Neural cell (in vitro differentiated cells): ENCODE measurements around the gene ZNF625. TPM values are rescaled to one million over a fixed set of nuclear protein-coding genes. Genes with fewer than 3 reads are reported as not detected.

ENCODE experiments used
- H2AFZ ChIP-seq: fragments of 200-600, 300-800 bp; sonication (generic), shearing (Covaris generic); 2 replicates; pipeline ENCODE4 v1.6.0; 2014; ENCODE audit warnings: low read depth, mild to moderate bottlenecking, antibody characterized with exemption, low read length, moderate library complexity
- H3F3A ChIP-seq: fragments of 200-600 bp; shearing (Covaris generic); 2 replicates; pipeline ENCODE4 v1.6.1; 2016; ENCODE audit warnings: mild to moderate bottlenecking, moderate library complexity, mixed read lengths, antibody characterized with exemption, low read length; ENCODE audit not compliant: insufficient read depth, poor library complexity, severe bottlenecking
- H3K27ac ChIP-seq: fragments of 200-600, 300-800 bp; sonication (generic), shearing (Covaris generic); 2 replicates; pipeline ENCODE4 v1.5.1; 2014; ENCODE audit warnings: mild to moderate bottlenecking, low read length, moderate library complexity
- H3K27me3 ChIP-seq: fragments of 300-800, 200-600 bp; sonication (generic), shearing (Covaris generic); 2 replicates; pipeline ENCODE4 v1.6.0; 2014; ENCODE audit warnings: mild to moderate bottlenecking, low read depth, low read length, moderate library complexity; ENCODE audit not compliant: insufficient read depth
- H3K36me3 ChIP-seq: fragments of 300-800, 200-600 bp; sonication (generic), shearing (Covaris generic); 2 replicates; pipeline ENCODE4 v1.5.1; 2014; ENCODE audit warnings: mild to moderate bottlenecking, antibody characterized with exemption, low read length, moderate library complexity; ENCODE audit not compliant: insufficient read depth
- H3K4me2 ChIP-seq: fragments of 300-800, 200-600 bp; sonication (generic), shearing (Covaris generic); 2 replicates; pipeline ENCODE4 v1.6.0; 2014; ENCODE audit warnings: mild to moderate bottlenecking, low read length
- H3K4me3 ChIP-seq: fragments of 300-800, 200-600 bp; sonication (generic), shearing (Covaris generic); 2 replicates; pipeline ENCODE4 v1.5.1; 2014; ENCODE audit warnings: mild to moderate bottlenecking, low read length, moderate library complexity
- H3K79me2 ChIP-seq: fragments of 200-600 bp; shearing (Covaris generic); replicated peaks from 2 replicates; pipeline ENCODE4 v1.6.0; 2014; ENCODE audit warnings: mild to moderate bottlenecking, low read length, moderate library complexity; ENCODE audit not compliant: insufficient read depth
- H3K9ac ChIP-seq: fragments of 300-800, 200-600 bp; sonication (generic), shearing (Covaris generic); 2 replicates; pipeline ENCODE4 v1.6.1; 2016; ENCODE audit warnings: mild to moderate bottlenecking, low read length, mixed read lengths
- H3K9me2 ChIP-seq: fragments of 200-600 bp; shearing (Covaris generic); 2 replicates; pipeline ENCODE4 v1.6.1; 2016; ENCODE audit warnings: mild to moderate bottlenecking, low read length, mixed read lengths; ENCODE audit not compliant: insufficient read depth
- H3K9me3 ChIP-seq: fragments of 200-600, 300-800 bp; sonication (generic), shearing (Covaris generic); 2 replicates; pipeline ENCODE4 v1.6.1; 2016; ENCODE audit warnings: mild to moderate bottlenecking, mixed run types, low read length, moderate library complexity, mixed read lengths
- H4K20me1 ChIP-seq: fragments of 200-600 bp; shearing (Covaris generic); 2 replicates; pipeline ENCODE4 v1.6.1; 2016; ENCODE audit warnings: mild to moderate bottlenecking, mixed run types; ENCODE audit not compliant: insufficient read depth
- CTCF ChIP-seq: fragments of 450-650 bp; IDR thresholded peaks from 2 replicates; pipeline ENCODE4 v1.5.1; 2014; ENCODE audit warnings: antibody characterized with exemption, mild to moderate bottlenecking, moderate library complexity; ENCODE audit not compliant: poor library complexity, severe bottlenecking
- EP300 ChIP-seq: fragments of 450-650 bp; conservative IDR thresholded peaks from 2 replicates; pipeline ENCODE4 v1.6.1; 2014; ENCODE audit warnings: antibody characterized with exemption, mild to moderate bottlenecking, moderate library complexity; ENCODE audit not compliant: poor library complexity, severe bottlenecking
- EZH2 ChIP-seq: fragments of 200-600, 300-800 bp; shearing (Covaris generic), sonication (generic); IDR thresholded peaks from 2 replicates; pipeline ENCODE4 v1.6.1; 2014; ENCODE audit warnings: antibody characterized with exemption, low read length, borderline replicate concordance, mild to moderate bottlenecking; ENCODE audit not compliant: insufficient read depth, poor library complexity, severe bottlenecking
- MXI1 ChIP-seq: fragments of 450-650 bp; conservative IDR thresholded peaks from 2 replicates; pipeline ENCODE4 v1.6.1; 2014; ENCODE audit warnings: antibody characterized with exemption, mild to moderate bottlenecking; ENCODE audit not compliant: poor library complexity, severe bottlenecking
- POLR2AphosphoS5 ChIP-seq: IDR thresholded peaks from 2 replicates; pipeline ENCODE4 v1.6.1; 2012
- RAD21 ChIP-seq: fragments of 450-650 bp; conservative IDR thresholded peaks from 2 replicates; pipeline ENCODE4 v1.6.1; 2014; ENCODE audit warnings: antibody characterized with exemption, mild to moderate bottlenecking, moderate library complexity
- REST ChIP-seq: IDR thresholded peaks from 2 replicates; pipeline ENCODE4 v1.6.1; 2012; ENCODE audit warnings: borderline replicate concordance
- SMC3 ChIP-seq: fragments of 450-650 bp; conservative IDR thresholded peaks from 2 replicates; pipeline ENCODE4 v1.6.1; 2014; ENCODE audit warnings: antibody characterized with exemption, mild to moderate bottlenecking, moderate library complexity; ENCODE audit not compliant: poor library complexity
- TAF1 ChIP-seq: IDR thresholded peaks from 2 replicates; pipeline ENCODE4 v1.6.1; 2012; ENCODE audit warnings: low read depth
- polyA plus RNA-seq: library from polyadenylated mRNA; depleted of rRNA; stranded (reverse); fragments of >200 nt; gene quantifications from 2 replicates; pipeline ENCODE4 v1.2.3, GENCODE V29; 2014

The ZNF625 gene
- polyA plus RNA-seq, 1 donor from 2014 or later = 11.6 TPM

- Histone ChIP-seq H3K27me3 (no peaks in the 10 kb centered on the region), H3K4me3 (no peak overlapping the region), H2AFZ (no peak overlapping the region), H3K9me2 (no peaks in the 10 kb centered on the region), H3K9ac (no peak overlapping the region), H3K36me3 (no peaks in the 10 kb centered on the region), H3K4me2 (no peak overlapping the region), H3K27ac (no peak overlapping the region), H3K79me2 (no peaks in the 10 kb centered on the region), H4K20me1 (no peaks in the 10 kb centered on the region), H3F3A (no peaks in the 10 kb centered on the region), H3K9me3 (no peaks in the 10 kb centered on the region)
- TF ChIP-seq CTCF = no peak
- TF ChIP-seq TAF1 = no peak
- TF ChIP-seq MXI1 = no peak
- TF ChIP-seq EP300 = no peak
- no peak for TF ChIP-seq POLR2AphosphoS5
- no peak for TF ChIP-seq REST
- no peak for TF ChIP-seq SMC3
- TF ChIP-seq EZH2 = no peak
- TF ChIP-seq RAD21 = no peak
Measured at GRCh38 chr19:12117201-12117970, 39.1 kb downstream of the ZNF625 start.

DNA sequence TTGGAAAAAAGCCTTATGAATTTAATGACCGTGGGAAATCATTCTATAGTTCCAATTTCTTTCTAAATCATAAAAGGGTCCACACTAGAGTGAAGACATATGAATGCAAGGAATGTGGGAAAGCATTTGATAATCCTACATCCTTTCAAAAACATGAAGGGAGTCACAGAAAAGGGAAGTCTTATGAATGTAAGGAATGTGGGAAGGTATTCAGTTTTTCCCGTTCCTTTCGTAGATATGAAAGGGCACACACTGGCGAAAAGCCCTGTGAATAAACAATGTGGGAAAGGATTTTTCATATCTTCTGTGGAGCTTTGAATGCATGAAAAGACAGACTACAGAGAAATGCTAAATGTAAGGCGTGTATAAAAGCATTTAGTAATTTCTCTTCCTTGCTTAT lies 43.4 kb downstream of the ZNF625 start:
- H3K36me3 ChIP-seq = peaks cover 10% of the 10 kb centered on the region
- no peak overlapping the region for H2AFZ ChIP-seq
- no peak overlapping the region for H3K4me3 ChIP-seq
- no peak overlapping the region for H3K4me2 ChIP-seq
- H3F3A ChIP-seq = no peaks in the 10 kb centered on the region
- H3K9me2 ChIP-seq = no peaks in the 10 kb centered on the region
- H3K9me3 ChIP-seq = no peaks in the 10 kb centered on the region
- H4K20me1 ChIP-seq = no peaks in the 10 kb centered on the region
- no peak overlapping the region for H3K27ac ChIP-seq
- H3K79me2 ChIP-seq = no peaks in the 10 kb centered on the region
- H3K9ac ChIP-seq = no peak overlapping the region
- TF ChIP-seq EZH2 = no peak
- no peak for TF ChIP-seq SMC3
- no peak for TF ChIP-seq REST
- TF ChIP-seq POLR2AphosphoS5 = no peak
- TF ChIP-seq TAF1 = no peak
- no peaks in the 10 kb centered on the region for H3K27me3 ChIP-seq
